ENCODE data around the gene CD200.

The CD200 gene

DNA sequence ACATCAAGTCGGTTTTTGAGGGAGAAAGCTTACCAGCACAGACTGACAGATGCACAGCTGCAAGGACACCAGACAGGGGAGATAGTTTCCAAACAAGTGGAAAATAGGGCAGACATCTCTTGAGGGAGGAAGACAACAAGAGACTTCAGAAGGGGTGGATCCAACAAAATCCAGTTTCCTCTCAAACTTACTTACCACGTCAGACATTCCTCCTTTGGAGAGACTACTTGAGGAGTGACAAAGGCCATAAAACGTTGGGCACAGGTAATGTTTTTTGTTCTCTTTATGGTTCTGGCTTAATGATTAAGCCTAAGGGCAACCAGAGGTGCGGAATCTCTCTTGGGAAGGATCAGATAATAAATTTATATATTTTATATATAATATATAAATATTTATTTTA is 76.1 kb downstream of the CD200 start:
- TF ChIP-seq FOXA1 (IDR thresholded peaks at IDR 0.05) (no peak), SUZ12 (IDR thresholded peaks at IDR 0.05) (no peak), ELF4 (IDR thresholded peaks at IDR 0.05) (no peak), ZNF384 (IDR thresholded peaks at IDR 0.05) (no peak), CTBP1 (IDR thresholded peaks at IDR 0.05; ENCODE audit: borderline replicate concordance) (no peak), NFRKB (IDR thresholded peaks at IDR 0.05) (no peak), TARDBP (IDR thresholded peaks at IDR 0.05) (no peak), LEF1 (IDR thresholded peaks at IDR 0.05; ENCODE audit: borderline replicate concordance) (no peak), FOXK2 (IDR thresholded peaks at IDR 0.05) (no peak), BHLHE40 (IDR thresholded peaks at IDR 0.05; ENCODE audit: borderline replicate concordance) (no peak), ARNT (IDR thresholded peaks at IDR 0.05) (no peak), HDGF (IDR thresholded peaks at IDR 0.05; ENCODE audit: borderline replicate concordance) (no peak), L3MBTL2 (conservative IDR thresholded peaks at IDR 0.05) (no peak), SP1 (IDR thresholded peaks at IDR 0.05) (no peak), FOXM1 (IDR thresholded peaks at IDR 0.05; ENCODE audit: borderline replicate concordance) (no peak)
- TF ChIP-seq, protein P1, sequence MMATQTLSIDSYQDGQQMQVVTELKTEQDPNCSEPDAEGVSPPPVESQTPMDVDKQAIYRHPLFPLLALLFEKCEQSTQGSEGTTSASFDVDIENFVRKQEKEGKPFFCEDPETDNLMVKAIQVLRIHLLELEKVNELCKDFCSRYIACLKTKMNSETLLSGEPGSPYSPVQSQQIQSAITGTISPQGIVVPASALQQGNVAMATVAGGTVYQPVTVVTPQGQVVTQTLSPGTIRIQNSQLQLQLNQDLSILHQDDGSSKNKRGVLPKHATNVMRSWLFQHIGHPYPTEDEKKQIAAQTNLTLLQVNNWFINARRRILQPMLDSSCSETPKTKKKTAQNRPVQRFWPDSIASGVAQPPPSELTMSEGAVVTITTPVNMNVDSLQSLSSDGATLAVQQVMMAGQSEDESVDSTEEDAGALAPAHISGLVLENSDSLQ (IDR thresholded peaks at IDR 0.05), result no peak
- DNase-seq (ENCODE audit: extremely low spot score), result no peak
- ChIA-PET POLR2A (no interaction called here), CTCF (no interaction called here)

- no peak for DNase-seq (ENCODE audit: extremely low spot score)
- ChIA-PET CTCF (no interaction called here), POLR2A (no interaction called here)
- TF ChIP-seq ZNF384 (IDR thresholded peaks at IDR 0.05) (no peak), SP1 (IDR thresholded peaks at IDR 0.05) (no peak), HDGF (IDR thresholded peaks at IDR 0.05; ENCODE audit: borderline replicate concordance) (no peak), L3MBTL2 (conservative IDR thresholded peaks at IDR 0.05) (no peak)
- TF ChIP-seq, protein P1 (IDR thresholded peaks at IDR 0.05), result no peak
These were observed 78.5 kb downstream of the CD200 start for GRCh38 chr3:112411425-112411824.

All from HEK293T (cell line).